HEK293 (cell line): ENCODE measurements around the gene GRB2.

ENCODE experiments used
- KLF9 ChIP-seq: fragments of 450-650 bp; formaldehyde crosslinking; IDR thresholded peaks from 2 replicates; pipeline ENCODE4 v1.5.1; 2016; ENCODE audit warnings: missing biosample characterization, missing genetic modification characterization, low read depth
- YY2 ChIP-seq: fragments of 450-650 bp; formaldehyde crosslinking; IDR thresholded peaks from 2 replicates; pipeline ENCODE4 v1.5.1; 2016; ENCODE audit warnings: missing biosample characterization, missing genetic modification characterization
- ZBTB1 ChIP-seq: fragments of 450-650 bp; formaldehyde crosslinking; IDR thresholded peaks from 2 replicates; pipeline ENCODE4 v1.5.1; 2016; ENCODE audit warnings: missing biosample characterization, missing genetic modification characterization
- ZFP3 ChIP-seq: fragments of 450-650 bp; formaldehyde crosslinking; IDR thresholded peaks from 2 replicates; pipeline ENCODE4 v1.5.1; 2016; ENCODE audit warnings: low read depth, missing biosample characterization, missing genetic modification characterization
- ZFP69B ChIP-seq: fragments of 450-650 bp; formaldehyde crosslinking; IDR thresholded peaks from 2 replicates; pipeline ENCODE4 v1.5.1; 2016; ENCODE audit warnings: missing biosample characterization, missing genetic modification characterization
- ZNF10 ChIP-seq: fragments of 450-650 bp; formaldehyde crosslinking; IDR thresholded peaks from 2 replicates; pipeline ENCODE4 v1.5.1; 2017; ENCODE audit warnings: missing biosample characterization, missing genetic modification characterization
- ZNF121 ChIP-seq: fragments of 450-650 bp; formaldehyde crosslinking; IDR thresholded peaks from 2 replicates; pipeline ENCODE4 v1.5.1; 2016; ENCODE audit warnings: missing biosample characterization, missing genetic modification characterization
- ZNF138 ChIP-seq: fragments of 450-650 bp; formaldehyde crosslinking; IDR thresholded peaks from 2 replicates; pipeline ENCODE4 v1.5.1; 2016; ENCODE audit warnings: missing biosample characterization, missing genetic modification characterization, borderline replicate concordance
- ZNF169 ChIP-seq: fragments of 450-650 bp; formaldehyde crosslinking; IDR thresholded peaks from 2 replicates; pipeline ENCODE4 v1.5.1; 2016; ENCODE audit warnings: missing biosample characterization, missing genetic modification characterization
- ZNF239 ChIP-seq: fragments of 450-650 bp; formaldehyde crosslinking; IDR thresholded peaks from 2 replicates; pipeline ENCODE4 v1.5.1; 2016; ENCODE audit warnings: missing biosample characterization, missing genetic modification characterization
- ZNF248 ChIP-seq: fragments of 450-650 bp; formaldehyde crosslinking; IDR thresholded peaks from 2 replicates; pipeline ENCODE4 v1.5.1; 2017; ENCODE audit warnings: missing biosample characterization, missing genetic modification characterization
- ZNF350 ChIP-seq: fragments of 450-650 bp; formaldehyde crosslinking; IDR thresholded peaks from 2 replicates; pipeline ENCODE4 v1.5.0; 2017; ENCODE audit warnings: missing biosample characterization, mild to moderate bottlenecking, missing genetic modification characterization
- ZNF354C ChIP-seq: fragments of 450-650 bp; formaldehyde crosslinking; IDR thresholded peaks from 2 replicates; pipeline ENCODE4 v1.5.1; 2016; ENCODE audit warnings: missing biosample characterization, missing genetic modification characterization, low read depth, borderline replicate concordance
- ZNF404 ChIP-seq: fragments of 450-650 bp; formaldehyde crosslinking; IDR thresholded peaks from 2 replicates; pipeline ENCODE4 v1.5.1; 2017; ENCODE audit warnings: missing biosample characterization, missing genetic modification characterization
- ZNF521 ChIP-seq: fragments of 450-650 bp; formaldehyde crosslinking; IDR thresholded peaks from 2 replicates; pipeline ENCODE4 v1.5.1; 2017; ENCODE audit warnings: missing biosample characterization, mild to moderate bottlenecking, missing genetic modification characterization
- ZNF530 ChIP-seq: fragments of 450-650 bp; formaldehyde crosslinking; IDR thresholded peaks from 2 replicates; pipeline ENCODE4 v1.5.1; 2016; ENCODE audit warnings: low read depth, missing biosample characterization, missing genetic modification characterization
- ZNF549 ChIP-seq: fragments of 450-650 bp; IDR thresholded peaks from 2 replicates; pipeline ENCODE4 v1.5.1; 2018; ENCODE audit warnings: missing biosample characterization, missing genetic modification characterization, mild to moderate bottlenecking, inconsistent platforms, moderate library complexity
- ZNF560 ChIP-seq: fragments of 450-650 bp; formaldehyde crosslinking; IDR thresholded peaks from 2 replicates; pipeline ENCODE4 v1.5.1; 2017; ENCODE audit warnings: missing biosample characterization, missing genetic modification characterization, borderline replicate concordance
- ZNF610 ChIP-seq: fragments of 450-650 bp; formaldehyde crosslinking; IDR thresholded peaks from 2 replicates; pipeline ENCODE4 v1.5.1; 2016; ENCODE audit warnings: missing biosample characterization, missing genetic modification characterization, borderline replicate concordance
- ZNF654 ChIP-seq: fragments of 450-650 bp; formaldehyde crosslinking; IDR thresholded peaks from 2 replicates; pipeline ENCODE4 v1.5.1; 2016; ENCODE audit warnings: low read depth, missing biosample characterization, missing genetic modification characterization
- ZNF701 ChIP-seq: fragments of 450-650 bp; formaldehyde crosslinking; IDR thresholded peaks from 2 replicates; pipeline ENCODE4 v1.5.1; 2016; ENCODE audit warnings: missing biosample characterization, missing genetic modification characterization
- ZXDB ChIP-seq: fragments of 450-650 bp; formaldehyde crosslinking; IDR thresholded peaks from 2 replicates; pipeline ENCODE4 v1.5.1; 2016; ENCODE audit warnings: missing biosample characterization, missing genetic modification characterization
- TF ChIP-seq, protein P1 (sequence below): fragments of 450-650 bp; formaldehyde crosslinking; IDR thresholded peaks from 2 replicates; pipeline ENCODE4; 2016; ENCODE audit warnings: missing biosample characterization, missing genetic modification characterization
- TF ChIP-seq, protein P2 (sequence below): fragments of 450-650 bp; formaldehyde crosslinking; IDR thresholded peaks from 2 replicates; pipeline ENCODE4 v1.5.1; 2016; ENCODE audit warnings: missing biosample characterization, missing genetic modification characterization
- TF ChIP-seq, protein P3 (sequence below): fragments of 450-650 bp; formaldehyde crosslinking; IDR thresholded peaks from 2 replicates; pipeline ENCODE4 v1.5.1; 2017; ENCODE audit warnings: missing biosample characterization, mild to moderate bottlenecking, missing genetic modification characterization, moderate library complexity
- TF ChIP-seq, protein P4 (sequence below): fragments of 450-650 bp; formaldehyde crosslinking; IDR thresholded peaks from 2 replicates; pipeline ENCODE4 v1.5.1; 2016; ENCODE audit warnings: missing biosample characterization, missing genetic modification characterization
- TF ChIP-seq, protein P5 (sequence below): fragments of 450-650 bp; formaldehyde crosslinking; IDR thresholded peaks from 2 replicates; pipeline ENCODE4 v1.5.1; 2017; ENCODE audit warnings: missing biosample characterization, missing genetic modification characterization
- TF ChIP-seq, protein P6 (sequence below): fragments of 450-650 bp; formaldehyde crosslinking; IDR thresholded peaks from 2 replicates; pipeline ENCODE4 v1.5.1; 2016; ENCODE audit warnings: missing biosample characterization, missing genetic modification characterization
- TF ChIP-seq, protein P7 (sequence below): fragments of 450-650 bp; formaldehyde crosslinking; IDR thresholded peaks from 2 replicates; pipeline ENCODE4 v1.5.1; 2017; ENCODE audit warnings: missing biosample characterization, missing genetic modification characterization

The GRB2 gene

DNA sequence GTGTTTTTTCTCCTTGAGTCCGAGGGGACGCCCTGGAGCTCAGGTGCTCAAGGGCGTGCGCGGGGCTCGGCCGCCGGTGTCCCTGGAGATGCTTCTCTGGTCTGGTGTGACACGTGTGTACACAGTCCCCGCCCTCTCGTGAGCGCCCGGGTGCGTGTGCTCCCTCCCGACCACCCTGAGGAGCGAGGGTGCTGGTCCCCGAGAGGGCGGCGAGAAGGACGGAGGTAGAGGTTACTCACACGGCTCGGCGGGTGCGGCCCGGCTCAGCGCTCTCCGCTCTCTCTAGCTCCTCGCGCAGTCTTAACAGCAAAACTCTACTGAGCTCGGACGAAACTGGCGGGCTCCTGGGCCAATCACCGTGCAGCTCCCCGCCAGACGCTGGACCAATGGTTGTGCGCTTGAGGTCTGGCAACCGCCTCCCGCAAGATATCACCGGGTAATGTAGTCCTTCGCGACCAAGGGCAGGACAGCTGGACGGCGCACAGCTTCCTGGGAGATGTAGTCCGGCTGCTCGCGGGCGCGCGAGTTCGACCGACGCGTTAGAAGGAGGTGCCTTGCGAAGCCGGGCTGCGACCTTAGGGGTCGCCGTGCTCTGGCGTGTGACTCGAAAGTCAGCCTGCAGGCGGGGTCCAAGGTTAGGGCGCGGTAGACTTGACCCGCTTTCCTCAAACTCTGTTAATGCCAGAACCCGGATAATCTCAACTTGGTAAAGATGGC is 116.2 kb downstream of the GRB2 start, which contains the start of gene SLC25A19 (continued):
- TF ChIP-seq ZBTB1 (no peak), ZNF521 (tag by site-specific recombination) (no peak), ZNF530 (tag by site-specific recombination) (no peak), ZFP69B (tag by site-specific recombination) (0 out of 2 replicates have a peak, but pooled peaks have one; percentile 28), ZNF701 (tag by site-specific recombination) (no peak), ZNF354C (tag by site-specific recombination) (no peak), ZNF404 (tag by site-specific recombination) (no peak), ZNF239 (tag by site-specific recombination) (no peak), ZXDB (tag by site-specific recombination) (no peak), ZNF10 (no peak), KLF9 (tag by site-specific recombination) (peak; percentile 50; the same call in 1 of the 2 replicates), ZNF138 (tag by site-specific recombination) (no peak), YY2 (tag by site-specific recombination) (peak; percentile 60; the same call in 1 of the 2 replicates), ZNF610 (tag by site-specific recombination) (peak; percentile 57; the same call in 1 of the 2 replicates), ZNF549 (no peak), ZNF350 (tag by site-specific recombination) (no peak), ZNF560 (tag by site-specific recombination) (no peak), ZNF654 (tag by site-specific recombination) (no peak), ZNF248 (tag by site-specific recombination) (no peak), ZNF169 (tag by site-specific recombination) (no peak), ZFP3 (no peak), ZNF121 (no peak)
- TF ChIP-seq, protein P1, sequence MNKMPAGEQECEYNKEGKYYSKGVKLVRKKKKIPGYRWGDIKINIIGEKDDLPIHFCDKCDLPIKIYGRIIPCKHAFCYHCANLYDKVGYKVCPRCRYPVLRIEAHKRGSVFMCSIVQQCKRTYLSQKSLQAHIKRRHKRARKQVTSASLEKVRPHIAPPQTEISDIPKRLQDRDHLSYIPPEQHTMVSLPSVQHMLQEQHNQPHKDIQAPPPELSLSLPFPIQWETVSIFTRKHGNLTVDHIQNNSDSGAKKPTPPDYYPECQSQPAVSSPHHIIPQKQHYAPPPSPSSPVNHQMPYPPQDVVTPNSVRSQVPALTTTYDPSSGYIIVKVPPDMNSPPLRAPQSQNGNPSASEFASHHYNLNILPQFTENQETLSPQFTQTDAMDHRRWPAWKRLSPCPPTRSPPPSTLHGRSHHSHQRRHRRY (tag by site-specific recombination) = no peak
- TF ChIP-seq, protein P2, sequence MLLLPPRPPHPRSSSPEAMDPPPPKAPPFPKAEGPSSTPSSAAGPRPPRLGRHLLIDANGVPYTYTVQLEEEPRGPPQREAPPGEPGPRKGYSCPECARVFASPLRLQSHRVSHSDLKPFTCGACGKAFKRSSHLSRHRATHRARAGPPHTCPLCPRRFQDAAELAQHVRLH (tag by site-specific recombination) = 0 out of 2 replicates have a peak, but pooled peaks have one; percentile 70
- TF ChIP-seq, protein P3, sequence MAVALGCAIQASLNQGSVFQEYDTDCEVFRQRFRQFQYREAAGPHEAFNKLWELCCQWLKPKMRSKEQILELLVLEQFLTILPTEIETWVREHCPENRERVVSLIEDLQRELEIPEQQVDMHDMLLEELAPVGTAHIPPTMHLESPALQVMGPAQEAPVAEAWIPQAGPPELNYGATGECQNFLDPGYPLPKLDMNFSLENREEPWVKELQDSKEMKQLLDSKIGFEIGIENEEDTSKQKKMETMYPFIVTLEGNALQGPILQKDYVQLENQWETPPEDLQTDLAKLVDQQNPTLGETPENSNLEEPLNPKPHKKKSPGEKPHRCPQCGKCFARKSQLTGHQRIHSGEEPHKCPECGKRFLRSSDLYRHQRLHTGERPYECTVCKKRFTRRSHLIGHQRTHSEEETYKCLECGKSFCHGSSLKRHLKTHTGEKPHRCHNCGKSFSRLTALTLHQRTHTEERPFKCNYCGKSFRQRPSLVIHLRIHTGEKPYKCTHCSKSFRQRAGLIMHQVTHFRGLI (tag by site-specific recombination) = no peak
- TF ChIP-seq, protein P4, sequence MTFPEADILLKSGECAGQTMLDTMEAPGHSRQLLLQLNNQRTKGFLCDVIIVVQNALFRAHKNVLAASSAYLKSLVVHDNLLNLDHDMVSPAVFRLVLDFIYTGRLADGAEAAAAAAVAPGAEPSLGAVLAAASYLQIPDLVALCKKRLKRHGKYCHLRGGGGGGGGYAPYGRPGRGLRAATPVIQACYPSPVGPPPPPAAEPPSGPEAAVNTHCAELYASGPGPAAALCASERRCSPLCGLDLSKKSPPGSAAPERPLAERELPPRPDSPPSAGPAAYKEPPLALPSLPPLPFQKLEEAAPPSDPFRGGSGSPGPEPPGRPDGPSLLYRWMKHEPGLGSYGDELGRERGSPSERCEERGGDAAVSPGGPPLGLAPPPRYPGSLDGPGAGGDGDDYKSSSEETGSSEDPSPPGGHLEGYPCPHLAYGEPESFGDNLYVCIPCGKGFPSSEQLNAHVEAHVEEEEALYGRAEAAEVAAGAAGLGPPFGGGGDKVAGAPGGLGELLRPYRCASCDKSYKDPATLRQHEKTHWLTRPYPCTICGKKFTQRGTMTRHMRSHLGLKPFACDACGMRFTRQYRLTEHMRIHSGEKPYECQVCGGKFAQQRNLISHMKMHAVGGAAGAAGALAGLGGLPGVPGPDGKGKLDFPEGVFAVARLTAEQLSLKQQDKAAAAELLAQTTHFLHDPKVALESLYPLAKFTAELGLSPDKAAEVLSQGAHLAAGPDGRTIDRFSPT (tag by site-specific recombination) = no peak
- TF ChIP-seq, protein P5, sequence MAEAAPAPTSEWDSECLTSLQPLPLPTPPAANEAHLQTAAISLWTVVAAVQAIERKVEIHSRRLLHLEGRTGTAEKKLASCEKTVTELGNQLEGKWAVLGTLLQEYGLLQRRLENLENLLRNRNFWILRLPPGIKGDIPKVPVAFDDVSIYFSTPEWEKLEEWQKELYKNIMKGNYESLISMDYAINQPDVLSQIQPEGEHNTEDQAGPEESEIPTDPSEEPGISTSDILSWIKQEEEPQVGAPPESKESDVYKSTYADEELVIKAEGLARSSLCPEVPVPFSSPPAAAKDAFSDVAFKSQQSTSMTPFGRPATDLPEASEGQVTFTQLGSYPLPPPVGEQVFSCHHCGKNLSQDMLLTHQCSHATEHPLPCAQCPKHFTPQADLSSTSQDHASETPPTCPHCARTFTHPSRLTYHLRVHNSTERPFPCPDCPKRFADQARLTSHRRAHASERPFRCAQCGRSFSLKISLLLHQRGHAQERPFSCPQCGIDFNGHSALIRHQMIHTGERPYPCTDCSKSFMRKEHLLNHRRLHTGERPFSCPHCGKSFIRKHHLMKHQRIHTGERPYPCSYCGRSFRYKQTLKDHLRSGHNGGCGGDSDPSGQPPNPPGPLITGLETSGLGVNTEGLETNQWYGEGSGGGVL = no peak
- TF ChIP-seq, protein P6, sequence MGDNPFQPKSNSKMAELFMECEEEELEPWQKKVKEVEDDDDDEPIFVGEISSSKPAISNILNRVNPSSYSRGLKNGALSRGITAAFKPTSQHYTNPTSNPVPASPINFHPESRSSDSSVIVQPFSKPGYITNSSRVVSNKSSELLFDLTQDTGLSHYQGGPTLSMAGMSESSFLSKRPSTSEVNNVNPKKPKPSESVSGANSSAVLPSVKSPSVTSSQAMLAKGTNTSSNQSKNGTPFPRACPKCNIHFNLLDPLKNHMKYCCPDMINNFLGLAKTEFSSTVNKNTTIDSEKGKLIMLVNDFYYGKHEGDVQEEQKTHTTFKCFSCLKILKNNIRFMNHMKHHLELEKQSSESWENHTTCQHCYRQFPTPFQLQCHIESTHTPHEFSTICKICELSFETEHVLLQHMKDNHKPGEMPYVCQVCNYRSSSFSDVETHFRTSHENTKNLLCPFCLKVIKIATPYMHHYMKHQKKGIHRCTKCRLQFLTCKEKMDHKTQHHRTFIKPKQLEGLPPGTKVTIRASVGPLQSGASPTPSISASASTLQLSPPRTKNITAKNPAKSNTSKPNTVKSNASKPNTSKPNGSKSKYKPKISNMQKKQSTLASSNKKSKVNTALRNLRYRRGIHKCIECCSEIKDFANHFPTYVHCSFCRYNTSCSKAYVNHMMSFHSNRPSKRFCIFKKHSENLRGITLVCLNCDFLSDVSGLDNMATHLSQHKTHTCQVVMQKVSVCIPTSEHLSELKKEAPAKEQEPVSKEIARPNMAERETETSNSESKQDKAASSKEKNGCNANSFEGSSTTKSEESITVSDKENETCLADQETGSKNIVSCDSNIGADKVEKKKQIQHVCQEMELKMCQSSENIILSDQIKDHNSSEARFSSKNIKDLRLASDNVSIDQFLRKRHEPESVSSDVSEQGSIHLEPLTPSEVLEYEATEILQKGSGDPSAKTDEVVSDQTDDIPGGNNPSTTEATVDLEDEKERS (tag by site-specific recombination) = no peak
- TF ChIP-seq, protein P7, sequence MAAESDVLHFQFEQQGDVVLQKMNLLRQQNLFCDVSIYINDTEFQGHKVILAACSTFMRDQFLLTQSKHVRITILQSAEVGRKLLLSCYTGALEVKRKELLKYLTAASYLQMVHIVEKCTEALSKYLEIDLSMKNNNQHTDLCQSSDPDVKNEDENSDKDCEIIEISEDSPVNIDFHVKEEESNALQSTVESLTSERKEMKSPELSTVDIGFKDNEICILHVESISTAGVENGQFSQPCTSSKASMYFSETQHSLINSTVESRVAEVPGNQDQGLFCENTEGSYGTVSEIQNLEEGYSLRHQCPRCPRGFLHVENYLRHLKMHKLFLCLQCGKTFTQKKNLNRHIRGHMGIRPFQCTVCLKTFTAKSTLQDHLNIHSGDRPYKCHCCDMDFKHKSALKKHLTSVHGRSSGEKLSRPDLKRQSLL (tag by site-specific recombination) = peak; percentile 77; the same call in 1 of the 2 replicates
